Osteoblast (primary cell): ENCODE measurements around the gene SLC25A25. TPM values are rescaled to one million over a fixed set of nuclear protein-coding genes. Genes with fewer than 3 reads are reported as not detected.

ENCODE experiments used
- DNase-seq: peaks from one replicate; pipeline ENCODE4 v3.0.0; 2011; ENCODE audit warnings: low spot score, mixed read lengths; ENCODE audit not compliant: insufficient read length; ENCODE audit errors: missing footprints
- H2AFZ ChIP-seq: 2 replicates; pipeline ENCODE4 v1.6.0; 2011; ENCODE audit warnings: mild to moderate bottlenecking, low read length
- H3K27ac ChIP-seq: 2 replicates; pipeline ENCODE4 v1.5.1; 2011; ENCODE audit warnings: mild to moderate bottlenecking, low read depth, low read length, moderate library complexity
- H3K27me3 ChIP-seq: 2 replicates; pipeline ENCODE4 v1.6.0; 2012; ENCODE audit warnings: mild to moderate bottlenecking, control low read depth, inconsistent platforms, low read length, moderate library complexity; ENCODE audit not compliant: insufficient read depth
- H3K36me3 ChIP-seq: 2 replicates; pipeline ENCODE4 v1.5.1; 2011; ENCODE audit warnings: mild to moderate bottlenecking, low read length, control low read depth, moderate library complexity; ENCODE audit not compliant: insufficient read depth
- H3K4me1 ChIP-seq: 2 replicates; pipeline ENCODE4 v1.5.1; 2011; ENCODE audit warnings: mild to moderate bottlenecking, low read length, control low read depth, moderate library complexity; ENCODE audit not compliant: insufficient read depth
- H3K4me2 ChIP-seq: 2 replicates; pipeline ENCODE4 v1.6.0; 2011; ENCODE audit warnings: mild to moderate bottlenecking, low read length; ENCODE audit not compliant: insufficient read depth
- H3K4me3 ChIP-seq: fragments of 200-600 bp; sonication (generic); 3 replicates; pipeline ENCODE4 v1.5.1; 2012; ENCODE audit warnings: mild to moderate bottlenecking, low read length, inconsistent platforms; ENCODE audit not compliant: insufficient read depth
- H3K79me2 ChIP-seq: 2 replicates; pipeline ENCODE4 v1.6.0; 2012; ENCODE audit warnings: mild to moderate bottlenecking, low read length, control low read depth, inconsistent platforms; ENCODE audit not compliant: insufficient read depth
- H3K9me3 ChIP-seq: 2 replicates; pipeline ENCODE4 v1.5.1; 2011; ENCODE audit warnings: low read depth, low read length, control low read depth
- H4K20me1 ChIP-seq: 2 replicates; pipeline ENCODE4 v1.6.0; 2012; ENCODE audit warnings: mild to moderate bottlenecking, low read length, control low read depth; ENCODE audit not compliant: insufficient read depth
- total RNA-seq: library from RNA; depleted of rRNA; stranded (reverse); fragments of >200 nt; gene quantifications from 2 replicates; pipeline ENCODE4 v1.2.3, GENCODE V29; 2012
- TF ChIP-seq, protein P1 (sequence below): IDR thresholded peaks from 2 replicates; pipeline ENCODE4 v1.5.1; 2011; ENCODE audit warnings: mild to moderate bottlenecking, low read depth, low read length, moderate library complexity; ENCODE audit errors: extremely low read depth

SLC25A25 gene
- total RNA-seq, 1 donor = 13.4 TPM

DNA sequence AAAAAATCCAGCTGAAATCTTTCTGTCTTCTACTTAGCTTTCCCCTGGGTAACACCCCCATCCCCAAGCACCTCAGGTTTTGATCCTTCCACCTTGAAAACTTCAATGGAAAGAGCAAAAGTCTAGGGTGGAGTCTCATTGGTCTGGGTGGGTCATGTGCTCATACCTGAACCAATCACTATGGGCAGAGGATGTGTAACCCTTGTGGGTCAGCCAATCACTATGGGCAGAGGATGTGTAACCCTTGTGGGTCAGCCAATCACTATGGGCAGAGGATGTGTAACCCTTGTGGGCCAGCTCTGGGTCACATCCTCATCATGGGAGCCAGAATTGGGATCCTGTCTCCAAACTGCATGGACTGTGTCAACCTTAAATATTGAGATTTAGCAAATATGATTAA lies 19.4 kb upstream of the SLC25A25 start:
- no peak for DNase-seq
- Histone ChIP-seq H3K4me3 (no peak overlapping the region), H3K27me3 (no peaks in the 10 kb centered on the region), H3K27ac (no peak overlapping the region), H2AFZ (no peak overlapping the region), H3K36me3 (no peaks in the 10 kb centered on the region), H3K4me1 (peaks cover 4% of the 10 kb centered on the region), H4K20me1 (no peaks in the 10 kb centered on the region), H3K79me2 (no peaks in the 10 kb centered on the region), H3K9me3 (no peaks in the 10 kb centered on the region), H3K4me2 (no peak overlapping the region)
- TF ChIP-seq, protein P1, sequence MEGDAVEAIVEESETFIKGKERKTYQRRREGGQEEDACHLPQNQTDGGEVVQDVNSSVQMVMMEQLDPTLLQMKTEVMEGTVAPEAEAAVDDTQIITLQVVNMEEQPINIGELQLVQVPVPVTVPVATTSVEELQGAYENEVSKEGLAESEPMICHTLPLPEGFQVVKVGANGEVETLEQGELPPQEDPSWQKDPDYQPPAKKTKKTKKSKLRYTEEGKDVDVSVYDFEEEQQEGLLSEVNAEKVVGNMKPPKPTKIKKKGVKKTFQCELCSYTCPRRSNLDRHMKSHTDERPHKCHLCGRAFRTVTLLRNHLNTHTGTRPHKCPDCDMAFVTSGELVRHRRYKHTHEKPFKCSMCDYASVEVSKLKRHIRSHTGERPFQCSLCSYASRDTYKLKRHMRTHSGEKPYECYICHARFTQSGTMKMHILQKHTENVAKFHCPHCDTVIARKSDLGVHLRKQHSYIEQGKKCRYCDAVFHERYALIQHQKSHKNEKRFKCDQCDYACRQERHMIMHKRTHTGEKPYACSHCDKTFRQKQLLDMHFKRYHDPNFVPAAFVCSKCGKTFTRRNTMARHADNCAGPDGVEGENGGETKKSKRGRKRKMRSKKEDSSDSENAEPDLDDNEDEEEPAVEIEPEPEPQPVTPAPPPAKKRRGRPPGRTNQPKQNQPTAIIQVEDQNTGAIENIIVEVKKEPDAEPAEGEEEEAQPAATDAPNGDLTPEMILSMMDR = no peak

DNA sequence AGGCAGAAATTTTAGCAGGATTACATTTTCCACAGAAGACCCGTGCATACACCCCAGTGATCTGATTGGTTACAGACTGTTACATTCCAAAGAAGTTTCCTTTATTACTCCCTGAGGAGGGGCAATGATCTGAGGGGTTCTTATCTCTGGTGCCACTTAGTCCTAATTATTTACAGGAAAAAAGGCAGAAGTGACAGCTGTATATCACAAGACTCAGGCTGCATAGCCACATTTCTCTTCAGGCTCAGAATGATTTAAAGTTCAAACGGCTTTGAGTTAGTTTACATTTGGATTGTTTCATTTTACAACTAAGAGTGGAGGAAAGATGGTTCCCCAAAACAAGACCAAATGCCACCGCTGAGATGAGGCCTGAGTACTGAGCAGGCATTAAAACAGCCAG lies 18.2 kb upstream of the SLC25A25 start:
- Histone ChIP-seq H3K79me2 (no peaks in the 10 kb centered on the region), H3K4me3 (no peak overlapping the region), H3K4me2 (no peak overlapping the region), H3K27me3 (no peaks in the 10 kb centered on the region), H3K4me1 (peaks cover 4% of the 10 kb centered on the region), H4K20me1 (no peaks in the 10 kb centered on the region), H2AFZ (no peak overlapping the region), H3K9me3 (no peaks in the 10 kb centered on the region), H3K36me3 (no peaks in the 10 kb centered on the region), H3K27ac (no peak overlapping the region)
- DNase-seq = peak; percentile 18
- TF ChIP-seq, protein P1 = no peak

DNA sequence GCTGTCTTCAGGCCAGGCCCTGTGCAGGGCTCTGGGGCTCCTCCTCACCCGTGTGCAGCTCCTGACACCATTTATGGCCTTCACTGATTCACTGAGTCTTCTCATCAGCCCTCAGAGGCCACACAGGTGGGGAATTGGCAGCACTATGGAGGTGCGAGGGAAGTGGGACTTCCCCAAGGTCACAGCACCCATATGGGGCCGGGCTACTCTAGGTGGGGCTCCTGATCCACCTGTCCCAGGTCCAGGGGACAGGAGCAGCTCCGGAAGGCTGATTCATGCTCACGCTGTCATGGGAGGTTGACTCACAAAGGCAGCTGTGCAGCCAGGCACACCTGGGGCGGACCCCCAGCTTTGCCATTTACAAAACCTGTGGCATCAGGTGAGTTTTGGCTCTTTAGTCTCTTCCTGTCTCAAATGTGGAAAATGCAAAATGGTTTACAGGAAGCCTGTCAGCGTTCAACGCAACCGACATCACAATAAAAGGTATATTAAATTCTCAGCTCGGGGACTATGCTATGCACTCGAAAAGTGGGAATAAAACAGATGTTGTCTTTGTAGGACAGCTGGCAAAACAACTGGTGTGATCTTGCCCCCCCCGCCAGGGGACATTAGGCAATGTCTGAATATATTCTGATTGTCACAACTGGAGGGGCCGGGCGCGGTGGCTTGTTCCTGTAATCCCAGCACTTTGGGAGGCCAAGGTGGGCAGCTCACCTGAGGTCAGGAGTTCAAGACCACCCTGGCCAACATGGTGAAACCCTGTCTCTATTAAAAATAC lies 15.9 kb upstream of the SLC25A25 start:
- Histone ChIP-seq H3K36me3 (no peaks in the 10 kb centered on the region), H4K20me1 (no peaks in the 10 kb centered on the region), H3K27me3 (no peaks in the 10 kb centered on the region), H3K4me2 (no peak overlapping the region), H3K4me1 (peaks cover 4% of the 10 kb centered on the region), H2AFZ (no peak overlapping the region), H3K27ac (no peak overlapping the region), H3K9me3 (no peaks in the 10 kb centered on the region), H3K4me3 (no peak overlapping the region), H3K79me2 (no peaks in the 10 kb centered on the region)
- TF ChIP-seq, protein P1 = no peak
- peak; percentile 15 for DNase-seq

DNA sequence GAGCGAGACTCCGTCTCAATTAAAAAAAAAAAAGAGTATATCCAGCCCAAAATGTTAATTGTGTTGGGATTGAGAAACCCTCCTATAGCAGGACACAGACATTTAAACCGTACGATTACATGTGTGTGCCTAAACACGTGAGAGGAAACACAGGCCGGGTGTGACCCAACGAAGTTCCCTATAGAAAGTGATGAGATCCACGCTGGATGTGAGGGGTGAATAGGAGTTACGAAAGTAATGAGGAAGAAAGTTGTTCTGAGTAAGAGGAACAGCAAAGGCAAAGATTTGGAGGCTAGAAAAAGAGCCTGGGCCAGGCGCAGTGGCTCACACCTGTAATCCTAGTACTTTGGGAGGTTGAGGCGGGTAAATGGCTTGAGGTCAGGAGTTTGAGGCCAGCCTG lies 14.5 kb upstream of the SLC25A25 start:
- Histone ChIP-seq H4K20me1 (no peaks in the 10 kb centered on the region), H3K4me1 (peaks cover 4% of the 10 kb centered on the region), H3K36me3 (no peaks in the 10 kb centered on the region), H3K4me3 (no peak overlapping the region), H3K79me2 (no peaks in the 10 kb centered on the region), H3K27me3 (no peaks in the 10 kb centered on the region), H3K9me3 (no peaks in the 10 kb centered on the region), H3K27ac (no peak overlapping the region), H3K4me2 (no peak overlapping the region), H2AFZ (no peak overlapping the region)
- TF ChIP-seq, protein P1 = no peak
- no peak for DNase-seq
